Activated CD4-positive, CD25-positive, alpha-beta regulatory T cell treated with anti-CD3 and anti-CD28 coated beads, Interleukin-2, amount 50 U/mL, for 24 hours (primary cell): Measurements from ENCODE around the gene CACNA2D4.

ENCODE experiments used
- ATAC-seq, 2 donors: fragments of 150-1000 bp; cut with Tn5 transposase; one replicate each; pipeline ENCODE4 v1.10.0; 2021; ENCODE audit warnings: mild to moderate bottlenecking in 1 of 2, moderate library complexity in 1 of 2

The CACNA2D4 gene

GRCh38 chr12:1869145-1869544 lies 49.3 kb downstream of the CACNA2D4 start:
- no peak for ATAC-seq

- ATAC-seq: no peak
These were observed 53.1 kb downstream of the CACNA2D4 start for GRCh38 chr12:1865284-1865866.

DNA sequence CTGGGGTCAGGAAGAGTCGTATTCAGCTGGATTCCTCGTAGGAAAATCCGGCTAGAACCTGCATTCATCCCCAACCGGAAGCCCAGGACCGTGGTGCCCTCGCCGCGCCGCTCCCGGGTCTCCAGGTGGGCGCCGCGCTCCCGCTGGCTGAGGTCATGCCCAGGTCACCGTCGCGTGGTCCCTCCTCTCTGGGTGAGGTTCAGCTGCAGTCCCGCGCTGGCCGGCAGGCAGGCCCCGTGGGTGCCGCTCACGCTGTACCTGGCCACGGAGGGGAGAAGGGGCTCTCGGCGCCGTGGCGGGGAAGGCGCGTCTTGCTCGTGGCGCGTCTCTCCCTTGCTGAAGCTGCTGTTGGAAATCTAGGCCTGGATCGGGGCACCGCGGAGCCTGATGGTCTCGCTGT lies 53.6 kb downstream of the CACNA2D4 start:
- no peak for ATAC-seq

GRCh38 chr12:1864456-1864855 lies 54.0 kb downstream of the CACNA2D4 start:
- no peak for ATAC-seq

GRCh38 chr12:1863823-1864222 lies 54.6 kb downstream of the CACNA2D4 start:
- no peak for ATAC-seq

- no peak for ATAC-seq
These were observed 55.5 kb downstream of the CACNA2D4 start for GRCh38 chr12:1862973-1863372.

- no peak for ATAC-seq
These were observed 58.8 kb downstream of the CACNA2D4 start for GRCh38 chr12:1859643-1860042.

GRCh38 chr12:1858456-1858855 lies 60.0 kb downstream of the CACNA2D4 start:
- ATAC-seq: no peak

GRCh38 chr12:1857821-1858220 lies 60.6 kb downstream of the CACNA2D4 start:
- ATAC-seq: no peak

DNA sequence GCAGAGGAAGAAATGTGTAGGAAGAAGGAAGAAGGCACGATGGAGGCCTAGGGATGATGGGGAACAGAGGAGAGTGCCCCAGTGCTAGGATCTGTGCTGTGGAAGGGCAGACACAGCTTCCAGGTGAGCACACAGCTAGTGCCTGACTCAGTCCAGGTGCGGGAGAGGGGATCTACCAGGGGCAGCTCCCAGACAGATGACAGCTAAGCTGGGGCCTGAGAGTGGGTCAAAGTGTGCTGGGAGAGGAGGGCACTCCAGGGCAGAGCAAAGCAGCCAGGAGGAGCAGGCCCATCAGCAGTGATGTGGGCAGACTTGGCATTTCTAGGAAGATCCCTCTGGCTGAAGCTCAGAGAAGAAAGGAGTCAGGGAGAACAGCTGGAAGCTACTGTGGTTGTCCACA lies 61.4 kb downstream of the CACNA2D4 start:
- ATAC-seq: no peak

GRCh38 chr12:1855241-1855640 lies 63.2 kb downstream of the CACNA2D4 start:
- ATAC-seq: no peak

DNA sequence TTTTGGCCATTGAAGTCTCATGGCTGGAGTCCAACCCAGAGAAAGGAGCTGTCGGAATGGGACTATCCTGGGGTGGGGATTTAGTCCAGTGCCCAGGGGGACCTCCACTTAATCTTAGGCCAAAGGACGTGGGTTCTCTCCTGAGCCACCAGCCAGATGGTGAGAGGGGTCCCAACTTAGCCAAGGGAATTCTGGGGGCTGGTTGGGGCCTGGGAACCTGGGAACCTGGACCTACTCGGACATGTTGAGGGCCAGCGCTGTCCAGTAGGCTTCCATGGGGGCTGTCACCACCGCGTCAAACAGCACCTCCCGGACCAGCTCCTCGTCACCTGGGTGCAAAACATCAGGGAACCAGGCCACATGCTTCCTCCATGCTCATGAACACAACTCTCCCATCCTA lies 64.7 kb downstream of the CACNA2D4 start:
- ATAC-seq: no peak

DNA sequence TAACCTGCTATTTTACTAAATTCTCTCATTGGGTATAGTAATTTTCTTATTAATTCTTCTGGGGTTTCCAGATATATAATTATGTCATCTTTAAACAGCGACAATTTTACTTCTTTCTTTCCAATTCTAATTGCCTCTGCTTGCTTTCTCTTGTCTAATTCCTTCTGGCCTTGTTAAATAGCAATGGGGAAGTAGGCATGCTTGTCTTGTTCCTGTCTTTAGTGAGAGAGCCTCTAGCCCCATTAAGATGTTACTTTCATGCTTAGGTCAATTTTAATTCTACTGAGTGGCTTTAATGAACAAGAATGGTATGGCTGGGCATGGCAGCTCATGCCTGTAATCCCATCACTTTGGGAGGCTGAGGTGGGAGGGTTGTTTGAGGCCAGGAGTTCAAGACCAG lies 66.4 kb downstream of the CACNA2D4 start:
- no peak for ATAC-seq

- ATAC-seq: no peak
These were observed 67.2 kb downstream of the CACNA2D4 start for GRCh38 chr12:1851151-1851701.

- no peak for ATAC-seq
These were observed 69.7 kb downstream of the CACNA2D4 start for GRCh38 chr12:1848745-1849144.

GRCh38 chr12:1848146-1848545 lies 70.3 kb downstream of the CACNA2D4 start:
- no peak for ATAC-seq

- ATAC-seq: no peak
These were observed 71.0 kb downstream of the CACNA2D4 start for GRCh38 chr12:1847411-1847810.

GRCh38 chr12:1846421-1847405 lies 71.7 kb downstream of the CACNA2D4 start:
- no peak for ATAC-seq

- ATAC-seq: no peak
These were observed 72.6 kb downstream of the CACNA2D4 start for GRCh38 chr12:1845886-1846285.

GRCh38 chr12:1845427-1845826 lies 73.0 kb downstream of the CACNA2D4 start:
- no peak for ATAC-seq

DNA sequence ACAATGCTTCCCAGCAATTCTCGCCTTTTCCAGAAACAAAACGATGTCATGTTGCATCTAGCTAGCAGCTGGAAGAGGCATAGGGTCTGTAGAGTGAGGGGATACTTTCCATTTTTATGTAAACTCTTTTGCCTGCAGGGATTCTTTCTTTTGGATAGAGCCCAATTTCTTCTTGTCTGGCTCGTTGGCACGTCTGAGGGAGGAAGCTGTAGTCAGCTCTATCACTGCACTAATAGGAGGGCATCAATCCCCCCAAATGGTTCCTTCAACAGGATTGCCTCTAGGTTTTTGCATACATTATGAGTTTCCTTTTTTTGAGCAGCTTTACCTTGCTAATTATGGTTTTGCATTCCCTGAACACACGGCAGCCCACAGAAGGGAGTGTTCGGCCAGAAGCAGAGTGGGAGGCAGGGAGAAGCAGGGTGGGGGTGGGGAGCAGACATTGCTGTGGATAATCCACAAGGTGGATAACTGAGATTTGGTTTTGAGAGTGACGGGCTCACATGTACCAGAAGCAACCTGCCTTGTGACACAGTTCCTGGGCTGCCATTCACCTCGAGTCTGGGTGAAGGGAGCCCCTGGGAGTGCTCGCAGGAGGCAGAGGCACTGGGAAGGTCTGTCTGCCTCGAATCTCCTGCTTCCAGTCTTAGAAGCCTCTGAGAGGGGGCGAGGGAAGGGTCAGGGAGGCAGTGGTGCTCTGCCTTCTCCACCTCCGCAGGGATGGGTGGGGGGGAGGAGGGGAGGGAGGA lies 73.6 kb downstream of the CACNA2D4 start:
- no peak for ATAC-seq

- ATAC-seq: no peak
These were observed 74.2 kb downstream of the CACNA2D4 start for GRCh38 chr12:1844223-1844622.

GRCh38 chr12:1843641-1844005 lies 74.8 kb downstream of the CACNA2D4 start:
- ATAC-seq: no peak
